NCI-H2107 (cell line): ENCODE measurements around the gene ACSM4.

Source experiments
- DNase-seq: peaks from one replicate; lab custom pipeline; 2025; lab: John Stamatoyannopoulos, UW

Gene ACSM4

GRCh38 chr12:7339675-7340074 lies 35.8 kb downstream of the ACSM4 start:
- DNase-seq = no peak

DNA sequence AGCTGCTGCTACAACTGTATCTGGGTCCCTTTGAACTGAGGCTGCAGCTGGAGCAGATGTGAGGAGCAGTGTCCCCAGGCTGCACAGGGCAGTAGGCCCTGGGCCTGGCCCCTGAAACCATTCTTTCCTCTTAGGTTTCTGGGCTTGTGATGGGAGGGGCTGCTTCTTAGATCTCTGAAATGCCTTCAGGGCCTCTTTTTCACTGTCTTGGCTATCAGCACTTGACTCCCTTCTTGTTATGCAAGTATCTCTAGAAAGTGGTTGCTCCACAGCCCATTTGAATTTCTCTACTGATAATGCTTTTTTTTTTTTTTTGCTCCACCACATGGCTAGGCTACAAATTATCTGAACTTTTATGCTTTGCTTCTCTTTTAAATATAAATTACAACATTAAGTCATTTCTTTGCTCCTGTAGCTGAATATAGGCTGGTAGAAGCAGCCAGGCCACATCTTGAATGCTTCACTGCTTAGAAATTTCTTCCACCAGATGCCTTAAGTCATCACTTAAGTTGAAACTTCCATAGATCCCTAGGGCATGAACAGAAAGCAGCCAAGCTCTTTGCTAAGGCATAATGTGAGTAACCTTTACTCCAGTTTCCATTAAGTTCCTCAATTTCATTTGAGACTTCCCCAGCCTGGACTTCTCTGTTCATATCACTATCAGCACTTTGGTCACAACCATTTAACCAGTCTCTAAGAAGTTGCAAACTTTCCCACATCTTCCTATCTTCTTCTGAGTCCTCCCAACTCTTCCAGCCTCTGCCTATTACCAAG lies 41.1 kb downstream of the ACSM4 start:
- DNase-seq = no peak

- DNase-seq = no peak
Measured at GRCh38 chr12:7346551-7347225, 42.8 kb downstream of the ACSM4 start.

GRCh38 chr12:7349418-7349817 lies 45.5 kb downstream of the ACSM4 start:
- no peak for DNase-seq

DNA sequence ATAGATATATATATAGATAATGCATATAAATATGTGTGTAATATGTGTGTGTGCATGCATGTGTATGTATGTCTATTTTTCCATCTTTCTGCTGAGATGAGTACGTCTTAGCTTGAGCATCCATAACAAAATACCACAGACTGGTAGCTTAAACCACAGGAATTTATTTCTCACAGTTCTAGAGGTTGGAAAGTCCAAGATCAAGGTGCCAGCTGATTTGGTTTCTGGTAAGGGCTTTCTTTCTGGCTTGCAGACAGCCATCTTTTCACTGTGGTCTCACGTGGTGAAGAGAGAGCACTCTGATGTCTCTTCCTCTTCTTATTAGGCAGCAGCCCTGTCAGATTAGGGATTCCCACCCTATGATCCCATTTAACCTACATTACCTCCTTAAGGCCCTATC lies 47.3 kb downstream of the ACSM4 start:
- DNase-seq = no peak

DNA sequence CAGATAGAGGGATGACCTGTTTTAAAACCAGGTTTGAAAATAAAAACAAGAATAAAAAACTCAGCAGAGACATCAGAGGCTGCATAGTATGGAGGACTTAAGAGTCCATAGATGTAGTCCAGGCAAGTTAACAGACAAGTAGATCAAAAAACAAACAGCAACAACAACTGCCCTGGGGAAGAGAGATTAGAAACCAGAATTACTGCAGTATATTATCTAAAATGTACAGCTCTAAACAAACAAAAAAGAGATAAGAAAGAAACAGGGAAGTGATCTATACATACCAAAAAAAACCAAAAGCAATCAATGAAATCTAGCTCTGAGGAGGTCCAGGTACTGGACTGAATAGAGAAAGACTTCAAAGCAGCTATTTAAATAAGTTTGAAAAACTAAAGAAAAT lies 48.8 kb downstream of the ACSM4 start:
- DNase-seq = no peak

GRCh38 chr12:7354529-7354928 lies 50.7 kb downstream of the ACSM4 start:
- no peak for DNase-seq

DNA sequence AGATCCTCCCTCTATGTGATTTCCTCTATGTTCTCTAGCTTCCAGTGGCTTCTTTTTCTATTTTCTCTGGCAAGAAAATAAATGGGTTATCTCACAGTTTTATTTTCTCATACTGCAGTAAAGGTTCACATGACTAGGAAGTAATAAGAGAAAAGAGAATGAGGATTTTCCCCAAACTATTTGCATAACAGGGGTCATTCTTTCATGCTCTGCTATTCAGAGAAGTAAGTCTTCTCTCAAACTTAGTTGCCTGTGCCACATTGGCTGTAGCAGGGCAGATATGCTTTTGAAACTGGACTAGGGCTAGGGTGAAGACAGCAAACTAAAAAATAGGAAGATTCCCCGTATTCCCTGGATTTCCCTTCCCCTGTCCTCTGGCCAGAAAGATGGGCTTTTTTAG lies 57.4 kb downstream of the ACSM4 start:
- DNase-seq = no peak

- no peak for DNase-seq
Measured at GRCh38 chr12:7362734-7363133, 58.9 kb downstream of the ACSM4 start.

DNA sequence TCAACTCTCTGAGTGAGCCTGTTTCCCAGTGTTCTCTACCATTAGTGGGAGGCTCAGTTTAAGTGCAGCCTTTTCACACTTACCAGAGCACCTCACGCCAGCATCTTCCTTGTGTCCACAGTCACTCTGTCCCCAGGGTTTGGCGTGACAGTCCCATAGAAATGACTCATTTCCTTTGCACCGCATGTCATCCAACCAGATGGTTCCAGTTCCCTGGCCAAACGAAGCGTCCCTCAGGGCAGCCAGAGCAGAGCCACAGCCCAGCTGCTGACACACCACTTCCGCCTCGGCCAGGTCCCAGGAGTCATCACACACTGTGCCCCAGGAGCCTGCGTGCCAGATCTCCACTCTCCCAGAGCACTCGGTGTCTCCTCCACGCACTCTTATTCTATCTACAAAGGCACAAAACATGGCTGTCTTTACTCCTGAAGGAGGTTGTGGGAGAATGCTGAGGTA lies 65.4 kb downstream of the ACSM4 start:
- DNase-seq = no peak

GRCh38 chr12:7373226-7373625 lies 69.4 kb downstream of the ACSM4 start:
- DNase-seq = no peak

- no peak for DNase-seq
Measured at GRCh38 chr12:7374423-7375144, 70.7 kb downstream of the ACSM4 start.

DNA sequence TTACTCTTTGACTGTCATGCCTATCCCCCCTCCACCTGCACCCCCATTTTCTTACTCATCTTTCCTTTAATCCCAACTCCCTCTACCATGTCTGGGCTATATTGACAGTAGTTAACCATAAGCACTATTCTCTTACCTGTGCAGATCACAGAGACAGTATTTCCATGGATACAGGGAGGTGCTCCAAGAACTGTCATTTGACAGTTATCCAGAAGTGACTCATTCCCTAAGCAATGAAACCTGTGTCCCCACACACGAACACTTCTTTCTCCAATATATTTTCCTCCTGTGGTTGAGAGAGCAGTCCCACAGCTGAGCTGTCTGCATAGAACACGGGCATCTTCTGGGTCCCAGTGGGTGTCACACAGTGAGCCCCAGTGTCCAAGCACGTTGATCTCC lies 71.3 kb downstream of the ACSM4 start:
- no peak for DNase-seq

DNA sequence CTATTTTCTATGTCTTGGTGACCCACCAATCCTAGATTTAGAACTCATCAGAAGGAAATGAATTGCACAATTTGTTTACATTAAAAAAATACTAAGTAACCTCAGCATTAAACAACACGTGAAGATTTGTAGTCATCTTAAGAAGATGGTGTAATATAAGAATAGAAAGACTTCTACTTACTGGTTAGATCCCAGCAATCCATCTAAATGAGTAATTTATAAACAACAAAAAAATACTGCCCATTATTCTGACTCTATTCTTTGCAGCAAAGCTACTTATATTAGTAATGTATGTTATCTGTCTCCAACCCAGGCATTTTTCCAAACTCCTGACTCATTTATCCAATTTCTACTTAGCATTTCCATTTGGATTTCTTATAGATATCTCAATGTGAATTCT lies 72.3 kb downstream of the ACSM4 start:
- DNase-seq = no peak
